H9 (cell line): ENCODE results near the gene ASCC3. TPM values are rescaled to one million over a fixed set of nuclear protein-coding genes. Genes with fewer than 3 reads are reported as not detected.
A peak's percentile ranks its signal among the peaks of the same experiment; 100 is the strongest.

ENCODE experiments used
- DNase-seq: peaks from one replicate; pipeline ENCODE4 v3.0.0-alpha.2; 2017
- H2AFZ ChIP-seq: one replicate; pipeline ENCODE4 v1.6.1; 2013; ENCODE audit warnings: mild to moderate bottlenecking, low read length, control low read depth, moderate library complexity
- H2AK5ac ChIP-seq: 2 replicates; pipeline ENCODE4 v1.6.1; 2013; ENCODE audit warnings: low read length, control low read depth, mixed read lengths; ENCODE audit not compliant: insufficient read length
- H2BK120ac ChIP-seq: one replicate; pipeline ENCODE4 v1.6.1; 2013; ENCODE audit warnings: low read depth, mild to moderate bottlenecking, low read length, control low read depth, inconsistent platforms; ENCODE audit not compliant: poor library complexity, severe bottlenecking
- H2BK12ac ChIP-seq: 2 replicates; pipeline ENCODE4 v1.6.1; 2013; ENCODE audit warnings: low read length, control low read depth, mixed read lengths, low read depth; ENCODE audit not compliant: insufficient read length
- H2BK15ac ChIP-seq: 2 replicates; pipeline ENCODE4 v1.6.1; 2013; ENCODE audit warnings: low read depth, low read length, control low read depth
- H2BK20ac ChIP-seq: one replicate; pipeline ENCODE4 v1.6.1; 2013; ENCODE audit warnings: low read depth, mild to moderate bottlenecking, low read length, control low read depth, inconsistent platforms; ENCODE audit not compliant: poor library complexity, severe bottlenecking
- H2BK5ac ChIP-seq: 2 replicates; pipeline ENCODE4 v1.6.1; 2013; ENCODE audit warnings: low read length, control low read depth, mixed read lengths; ENCODE audit not compliant: insufficient read length
- H3K14ac ChIP-seq: 2 replicates; pipeline ENCODE4 v1.6.1; 2013; ENCODE audit warnings: low read length, control low read depth; ENCODE audit not compliant: insufficient read depth
- H3K18ac ChIP-seq: 2 replicates; pipeline ENCODE4 v1.6.1; 2013; ENCODE audit warnings: low read depth, mild to moderate bottlenecking, mixed read lengths, low read length, control low read depth; ENCODE audit not compliant: insufficient read length
- H3K23ac ChIP-seq: 2 replicates; pipeline ENCODE4 v1.6.1; 2013; ENCODE audit warnings: low read length, control low read depth, mixed read lengths, low read depth; ENCODE audit not compliant: insufficient read length
- H3K23me2 ChIP-seq: 2 replicates; pipeline ENCODE4 v1.6.1; 2013; ENCODE audit warnings: low read depth, mild to moderate bottlenecking, mixed read lengths, low read length, control low read depth; ENCODE audit not compliant: insufficient read length, poor library complexity, severe bottlenecking
- H3K27ac ChIP-seq: 2 replicates; pipeline ENCODE4 v1.5.1; 2013; ENCODE audit warnings: low read length, control low read depth, mixed read lengths, low read depth; ENCODE audit not compliant: insufficient read length
- H3K27me3 ChIP-seq: 2 replicates; pipeline ENCODE4 v1.6.1; 2013; ENCODE audit warnings: low read length, control low read depth, inconsistent platforms; ENCODE audit not compliant: insufficient read depth
- H3K4ac ChIP-seq: 2 replicates; pipeline ENCODE4 v1.6.1; 2013; ENCODE audit warnings: low read depth, mild to moderate bottlenecking, control low read depth, inconsistent platforms, low read length, moderate library complexity
- H3K4me1 ChIP-seq: 2 replicates; pipeline ENCODE4 v1.6.1; 2013; ENCODE audit warnings: low read length, control low read depth, inconsistent platforms; ENCODE audit not compliant: insufficient read depth
- H3K4me2 ChIP-seq: 2 replicates; pipeline ENCODE4 v1.6.1; 2013; ENCODE audit warnings: low read length, control low read depth, mixed read lengths; ENCODE audit not compliant: insufficient read length, insufficient read depth
- H3K56ac ChIP-seq: 2 replicates; pipeline ENCODE4 v1.6.1; 2013; ENCODE audit warnings: low read depth, mild to moderate bottlenecking, mixed read lengths, low read length, control low read depth; ENCODE audit not compliant: insufficient read length
- H3K79me1 ChIP-seq: 2 replicates; pipeline ENCODE4 v1.6.1; 2013; ENCODE audit warnings: low read depth, mild to moderate bottlenecking, moderate library complexity, low read length, control low read depth, inconsistent platforms; ENCODE audit not compliant: insufficient read depth, poor library complexity, severe bottlenecking
- H3K79me2 ChIP-seq: 2 replicates; pipeline ENCODE4 v1.6.1; 2013; ENCODE audit warnings: low read length, control low read depth, inconsistent platforms; ENCODE audit not compliant: insufficient read depth
- H3K9ac ChIP-seq: 2 replicates; pipeline ENCODE4 v1.6.1; 2013; ENCODE audit warnings: low read length, control low read depth, mixed read lengths; ENCODE audit not compliant: insufficient read length; ENCODE audit errors: extremely low read depth
- H3K9me3 ChIP-seq: one replicate; pipeline ENCODE4 v1.6.1; 2013; ENCODE audit warnings: low read depth, low read length, inconsistent platforms; ENCODE audit not compliant: control insufficient read depth
- H3T11ph ChIP-seq: one replicate; pipeline ENCODE4 v1.6.1; 2013; ENCODE audit warnings: mild to moderate bottlenecking, low read length, control low read depth, inconsistent platforms
- H4K20me1 ChIP-seq: one replicate; pipeline ENCODE4 v1.6.1; 2013; ENCODE audit not compliant: control insufficient read depth, insufficient read length, insufficient read depth
- H4K5ac ChIP-seq: 2 replicates; pipeline ENCODE4 v1.6.1; 2013; ENCODE audit warnings: low read depth, mild to moderate bottlenecking, mixed read lengths, low read length, control low read depth; ENCODE audit not compliant: insufficient read length
- H4K8ac ChIP-seq: replicated peaks from 2 replicates; pipeline ENCODE4 v1.6.1; 2013; ENCODE audit warnings: low read length, control low read depth, mixed read lengths, low read depth; ENCODE audit not compliant: insufficient read length
- H4K91ac ChIP-seq: 2 replicates; pipeline ENCODE4 v1.6.1; 2013; ENCODE audit warnings: low read depth, mild to moderate bottlenecking, moderate library complexity, mixed read lengths, low read length, control low read depth; ENCODE audit not compliant: insufficient read length
- H3K27ac Mint-ChIP-seq, 3 experiments: 2 replicates in 2 of 3; 3 replicates in 1 of 3; pipeline ENCODE4 v1.8.0; 2020 to 2021; ENCODE audit warnings: mixed read lengths in 3 of 3, mild to moderate bottlenecking in 1 of 3, moderate library complexity in 1 of 3
- H3K27me3 Mint-ChIP-seq: 2 replicates; pipeline ENCODE4 v1.8.0; 2021; ENCODE audit warnings: low read depth, mild to moderate bottlenecking, moderate library complexity, mixed read lengths
- H3K36me3 Mint-ChIP-seq, 3 experiments: 2 replicates in 2 of 3; 3 replicates in 1 of 3; pipeline ENCODE4 v1.8.0; 2020 to 2021; ENCODE audit warnings: low read depth in 3 of 3, mixed read lengths in 3 of 3; ENCODE audit not compliant: insufficient read depth in 1 of 3
- H3K4me1 Mint-ChIP-seq, 2 experiments: 2 replicates each; pipeline ENCODE4 v1.8.0; 2020; ENCODE audit warnings: mixed read lengths in 2 of 2
- H3K4me3 Mint-ChIP-seq, 2 experiments: 2 replicates in 1 of 2; 3 replicates in 1 of 2; pipeline ENCODE4 v1.8.0; 2020 to 2021; ENCODE audit warnings: mild to moderate bottlenecking in 2 of 2, mixed read lengths in 2 of 2, moderate library complexity in 1 of 2
- H3K9me3 Mint-ChIP-seq, 2 experiments: 2 replicates in 1 of 2; 3 replicates in 1 of 2; pipeline ENCODE4 v1.8.0; 2020; ENCODE audit warnings: mild to moderate bottlenecking in 2 of 2, mixed read lengths in 2 of 2, moderate library complexity in 1 of 2
- CTCF ChIP-seq: fragments of 200-600 bp; sonication (generic); conservative IDR thresholded peaks from 3 replicates; pipeline ENCODE4 v1.8.0; 2021; ENCODE audit warnings: antibody characterized with exemption, mild to moderate bottlenecking
- WGBS: extraction: QIAGEN DNeasy Blood & Tissue Kit; methylation state at CpG from one replicate; pipeline ENCODE4 v1.1.7; 2013; ENCODE audit warnings: missing lambda C conversion rate, low lambda C conversion rate, mixed read lengths; ENCODE audit not compliant: insufficient read length; ENCODE audit errors: extremely low coverage; 5-methylcytosine and 5-hydroxymethylcytosine counted together
- total RNA-seq: library from RNA; stranded (reverse); gene quantifications from 2 replicates; pipeline ENCODE4 v1.2.1, GENCODE V29; 2021

The ASCC3 gene
- total RNA-seq, 1 experiment from 2014 or later, result 63.8 TPM

- no peak overlapping the region for H2BK20ac ChIP-seq
- no peak overlapping the region for H2AFZ ChIP-seq
- no peak for TF ChIP-seq CTCF
- H4K8ac ChIP-seq, result no peak overlapping the region
- no peaks in the 10 kb centered on the region for H3K79me1 ChIP-seq
- H2BK15ac ChIP-seq, result no peak overlapping the region
- no peak overlapping the region for H3K9ac ChIP-seq
- no peak overlapping the region for H3K27ac ChIP-seq
- no peaks in the 10 kb centered on the region for H3K4me1 ChIP-seq
- no peak overlapping the region for H3K4me2 ChIP-seq
- H3K23ac ChIP-seq, result no peak overlapping the region
- no peak overlapping the region for H3T11ph ChIP-seq
- no peak overlapping the region for H3K14ac ChIP-seq
- H3K27ac Mint-ChIP-seq, result peak overlapping the region in 1 of 3 experiments; percentile 7; a peak in 2 of 7 replicates
- no peak overlapping the region for H4K5ac ChIP-seq
- no peak overlapping the region for H3K4me3 Mint-ChIP-seq
- H3K79me2 ChIP-seq, result no peaks in the 10 kb centered on the region; the same call in 1 of the 2 replicates
- no peaks in the 10 kb centered on the region for H3K27me3 Mint-ChIP-seq
- no peak for DNase-seq
- no peak overlapping the region for H4K91ac ChIP-seq
- no peaks in the 10 kb centered on the region for H3K9me3 ChIP-seq
- H2BK120ac ChIP-seq, result no peak overlapping the region
- no peaks in the 10 kb centered on the region for H3K27me3 ChIP-seq
- no peak overlapping the region for H2AK5ac ChIP-seq
- no peak overlapping the region for H3K18ac ChIP-seq
- H3K23me2 ChIP-seq, result no peaks in the 10 kb centered on the region
- H3K4ac ChIP-seq, result no peak overlapping the region
- H2BK5ac ChIP-seq, result no peak overlapping the region
- no peaks in the 10 kb centered on the region for H4K20me1 ChIP-seq
- no peak overlapping the region for H2BK12ac ChIP-seq
- WGBS, result no CpG with 5 or more reads among the region's 5 CpGs
- 0 out of 4 replicates have a peak, but pooled peaks cover 0 to 9% of the 10 kb centered on the region in 2 experiments for H3K4me1 Mint-ChIP-seq
- no peak overlapping the region for H3K56ac ChIP-seq
- peaks cover 2 to 12% (median 10%) of the 10 kb centered on the region in 3 experiments; a peak in 4 of 7 replicates for H3K36me3 Mint-ChIP-seq
- no peaks in the 10 kb centered on the region; a peak in 1 of 5 replicates for H3K9me3 Mint-ChIP-seq
Observed at GRCh38 chr6:100823041-100823440, 58.1 kb downstream of the ASCC3 start.
